ENCODE results near the gene CDH23. TPM values are rescaled to one million over a fixed set of nuclear protein-coding genes. Genes with fewer than 3 reads are reported as not detected.

The CDH23 gene
- total and polyA plus RNA-seq, 2 donors from 2014 or later, result 1.1 to 6.4 TPM

DNA sequence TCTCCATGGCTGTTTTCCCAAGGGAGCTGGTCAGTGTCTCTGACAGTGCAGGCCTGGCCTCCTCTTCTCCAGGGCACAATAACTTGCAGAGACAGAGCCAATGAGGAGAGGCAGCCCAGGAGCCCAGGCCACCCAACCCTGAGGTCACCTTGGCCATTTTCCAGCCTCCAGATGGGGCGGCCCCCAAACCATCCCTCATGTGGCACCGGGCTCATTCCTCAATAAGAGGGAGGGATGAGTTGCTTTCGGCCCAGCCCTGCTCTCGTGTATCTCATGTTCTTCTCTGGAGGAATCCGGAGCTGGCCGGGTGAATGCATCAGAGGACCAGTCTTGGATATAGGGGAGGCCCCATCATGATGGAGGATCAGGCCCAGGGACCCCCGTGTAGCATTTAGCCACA is 223.9 kb downstream of the CDH23 start:
- DNase-seq (no peak), FAIRE-seq (no peak)
- intact Hi-C loops (cut with DNase I), result no loop called here
- Histone ChIP-seq H3K9ac (ENCODE audit: low read length in 3 of 3) (no peak overlapping the region), H3K36me3 (ENCODE audit: control insufficient read depth in 2 of 3, insufficient read depth in 3 of 3, low read length in 3 of 3) (no peaks in the 10 kb centered on the region), H3K4me1 (ENCODE audit: control insufficient read depth in 2 of 3, insufficient read depth in 2 of 3, low read depth in 1 of 3, low read length in 3 of 3) (peaks cover 0 to 30% (median 20%) of the 10 kb centered on the region in 3 donors), H3K27ac (ENCODE audit: low read depth in 2 of 2, low read length in 2 of 2) (peak overlapping the region; percentile 36 to 57), H3K4me3 (ENCODE audit: low read length in 3 of 3) (no peak overlapping the region), H3K9me3 (ENCODE audit: control insufficient read depth in 2 of 3, insufficient read depth in 1 of 3, low read length in 3 of 3) (no peaks in the 10 kb centered on the region), H3K27me3 (ENCODE audit: control insufficient read depth, insufficient read depth, low read length) (no peaks in the 10 kb centered on the region)
- TF ChIP-seq, protein P1, sequence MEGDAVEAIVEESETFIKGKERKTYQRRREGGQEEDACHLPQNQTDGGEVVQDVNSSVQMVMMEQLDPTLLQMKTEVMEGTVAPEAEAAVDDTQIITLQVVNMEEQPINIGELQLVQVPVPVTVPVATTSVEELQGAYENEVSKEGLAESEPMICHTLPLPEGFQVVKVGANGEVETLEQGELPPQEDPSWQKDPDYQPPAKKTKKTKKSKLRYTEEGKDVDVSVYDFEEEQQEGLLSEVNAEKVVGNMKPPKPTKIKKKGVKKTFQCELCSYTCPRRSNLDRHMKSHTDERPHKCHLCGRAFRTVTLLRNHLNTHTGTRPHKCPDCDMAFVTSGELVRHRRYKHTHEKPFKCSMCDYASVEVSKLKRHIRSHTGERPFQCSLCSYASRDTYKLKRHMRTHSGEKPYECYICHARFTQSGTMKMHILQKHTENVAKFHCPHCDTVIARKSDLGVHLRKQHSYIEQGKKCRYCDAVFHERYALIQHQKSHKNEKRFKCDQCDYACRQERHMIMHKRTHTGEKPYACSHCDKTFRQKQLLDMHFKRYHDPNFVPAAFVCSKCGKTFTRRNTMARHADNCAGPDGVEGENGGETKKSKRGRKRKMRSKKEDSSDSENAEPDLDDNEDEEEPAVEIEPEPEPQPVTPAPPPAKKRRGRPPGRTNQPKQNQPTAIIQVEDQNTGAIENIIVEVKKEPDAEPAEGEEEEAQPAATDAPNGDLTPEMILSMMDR (IDR thresholded peaks at IDR 0.05; ENCODE audit: borderline replicate concordance, extremely low read depth, insufficient read depth), result no peak

DNA sequence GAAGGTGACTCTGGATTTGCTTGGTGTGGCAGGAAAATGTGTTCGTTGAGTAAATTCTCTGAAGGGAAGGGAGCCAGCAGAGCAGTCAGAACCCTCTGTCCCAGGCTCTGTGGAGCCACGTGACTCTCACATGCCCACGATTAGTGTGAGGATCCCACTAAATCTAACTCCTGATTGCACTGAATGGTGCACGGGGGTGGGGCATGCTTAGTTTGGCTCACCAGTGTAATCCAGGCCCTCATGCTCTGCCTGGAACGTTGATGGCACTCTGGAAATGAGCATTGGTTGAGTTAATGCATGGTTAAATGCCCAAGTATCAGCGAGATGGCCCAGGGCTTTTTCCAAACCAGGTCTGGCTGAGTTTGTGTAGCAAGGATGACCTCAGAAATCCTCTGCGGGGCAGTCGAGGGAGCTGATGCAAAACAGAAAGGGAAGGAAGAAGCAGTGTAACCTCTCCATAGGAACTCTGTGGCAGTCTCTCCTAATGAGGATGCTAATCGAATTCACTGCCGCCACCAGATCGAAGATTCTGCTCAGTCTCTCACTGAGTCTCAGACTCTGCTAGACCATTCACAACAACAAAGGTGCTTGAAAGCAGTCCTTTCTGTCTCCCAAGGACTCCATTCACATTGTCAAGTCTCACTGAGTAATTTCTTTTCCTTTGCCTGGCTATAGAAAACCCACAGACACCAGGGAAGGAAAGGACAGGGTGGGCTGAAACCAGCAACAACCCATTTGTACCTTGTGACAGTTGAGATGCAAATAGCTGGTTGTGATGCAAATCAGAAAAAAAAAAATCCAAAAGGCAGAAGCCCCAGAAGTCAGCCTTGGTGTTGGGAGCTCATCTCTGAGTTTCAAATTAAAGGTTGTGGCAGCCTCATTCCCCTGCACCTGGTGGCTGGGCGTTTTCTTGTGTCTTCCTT is 224.8 kb downstream of the CDH23 start:
- Histone ChIP-seq H3K4me1 (ENCODE audit: control insufficient read depth in 2 of 3, insufficient read depth in 2 of 3, low read depth in 1 of 3, low read length in 3 of 3) (peaks cover 0 to 30% (median 20%) of the 10 kb centered on the region in 3 donors), H3K4me3 (ENCODE audit: low read length in 3 of 3) (no peak overlapping the region), H3K36me3 (ENCODE audit: control insufficient read depth in 2 of 3, insufficient read depth in 3 of 3, low read length in 3 of 3) (no peaks in the 10 kb centered on the region), H3K9me3 (ENCODE audit: control insufficient read depth in 2 of 3, insufficient read depth in 1 of 3, low read length in 3 of 3) (no peaks in the 10 kb centered on the region), H3K9ac (ENCODE audit: low read length in 3 of 3) (no peak overlapping the region), H3K27me3 (ENCODE audit: control insufficient read depth, insufficient read depth, low read length) (no peaks in the 10 kb centered on the region), H3K27ac (ENCODE audit: low read depth in 2 of 2, low read length in 2 of 2) (peak overlapping the region; percentile 10 to 67)
- FAIRE-seq, result no peak
- no peak for DNase-seq
- intact Hi-C loops (cut with DNase I), result no loop called here
- TF ChIP-seq, protein P1 (IDR thresholded peaks at IDR 0.05; ENCODE audit: borderline replicate concordance, extremely low read depth, insufficient read depth), result no peak

DNA sequence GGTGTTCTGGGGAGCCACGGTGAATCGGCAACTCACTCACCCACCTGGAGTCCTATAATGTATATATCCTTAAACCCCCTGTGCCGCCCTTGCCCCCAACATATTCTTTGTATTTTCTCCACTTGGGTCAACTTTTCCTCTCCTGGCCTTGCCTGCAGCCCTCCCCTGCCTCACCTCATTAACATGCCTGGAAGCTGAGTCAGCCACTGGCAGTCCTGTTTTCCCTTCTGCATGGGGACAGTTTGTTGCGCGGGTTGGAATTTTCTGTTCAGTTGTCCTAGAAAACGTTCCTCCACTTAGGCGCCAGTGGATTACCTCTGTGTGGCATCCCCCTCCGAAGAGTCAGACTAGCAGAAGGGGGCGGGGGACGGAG is 225.4 kb downstream of the CDH23 start:
- Histone ChIP-seq H3K4me1 (ENCODE audit: control insufficient read depth in 2 of 3, insufficient read depth in 2 of 3, low read depth in 1 of 3, low read length in 3 of 3) (peaks cover 0 to 30% (median 20%) of the 10 kb centered on the region in 3 donors), H3K9ac (ENCODE audit: low read length in 3 of 3) (no peak overlapping the region), H3K27me3 (ENCODE audit: control insufficient read depth, insufficient read depth, low read length) (no peaks in the 10 kb centered on the region), H3K27ac (ENCODE audit: low read depth in 2 of 2, low read length in 2 of 2) (peak overlapping the region in 1 of 2 donors; percentile 67), H3K9me3 (ENCODE audit: control insufficient read depth in 2 of 3, insufficient read depth in 1 of 3, low read length in 3 of 3) (no peaks in the 10 kb centered on the region), H3K36me3 (ENCODE audit: control insufficient read depth in 2 of 3, insufficient read depth in 3 of 3, low read length in 3 of 3) (no peaks in the 10 kb centered on the region), H3K4me3 (ENCODE audit: low read length in 3 of 3) (no peak overlapping the region)
- FAIRE-seq (no peak), DNase-seq (no peak)
- intact Hi-C loops (cut with DNase I), result no loop called here
- TF ChIP-seq, protein P1 (IDR thresholded peaks at IDR 0.05; ENCODE audit: borderline replicate concordance, extremely low read depth, insufficient read depth), result no peak

Data from kidney (tissue), 14 donors.